HEK293 (cell line): ENCODE measurements around the gene OR1I1.

ENCODE experiments used
- BCL11A ChIP-seq: fragments of 450-650 bp; formaldehyde crosslinking; IDR thresholded peaks from 2 replicates; pipeline ENCODE4 v1.5.1; 2016; ENCODE audit warnings: low read depth, missing biosample characterization, missing genetic modification characterization
- GLIS2 ChIP-seq: fragments of 450-650 bp; formaldehyde crosslinking; IDR thresholded peaks from 2 replicates; pipeline ENCODE4 v1.5.1; 2016; ENCODE audit warnings: missing biosample characterization, missing genetic modification characterization
- HOXA7 ChIP-seq: sonication (generic); formaldehyde crosslinking; IDR thresholded peaks from 2 replicates; pipeline ENCODE4 v1.8.1; 2022; ENCODE audit warnings: missing genetic modification reagents, borderline replicate concordance
- HOXC10 ChIP-seq: sonication (generic); formaldehyde crosslinking; IDR thresholded peaks from 2 replicates; pipeline ENCODE4 v1.8.1; 2023; ENCODE audit warnings: mild to moderate bottlenecking, missing genetic modification reagents
- HOXD13 ChIP-seq: sonication (generic); formaldehyde crosslinking; IDR thresholded peaks from 2 replicates; pipeline ENCODE4 v1.8.0; 2022; ENCODE audit warnings: missing genetic modification reagents, borderline replicate concordance
- KLF17 ChIP-seq: fragments of 450-650 bp; formaldehyde crosslinking; IDR thresholded peaks from 2 replicates; pipeline ENCODE4 v1.5.1; 2016; ENCODE audit warnings: missing biosample characterization, missing genetic modification characterization
- KLF9 ChIP-seq: fragments of 450-650 bp; formaldehyde crosslinking; IDR thresholded peaks from 2 replicates; pipeline ENCODE4 v1.5.1; 2016; ENCODE audit warnings: missing biosample characterization, missing genetic modification characterization, low read depth
- MYNN ChIP-seq: fragments of 450-650 bp; formaldehyde crosslinking; IDR thresholded peaks from 2 replicates; pipeline ENCODE4 v1.5.1; 2016; ENCODE audit warnings: missing biosample characterization, missing genetic modification characterization, borderline replicate concordance
- PRDM6 ChIP-seq: fragments of 450-650 bp; formaldehyde crosslinking; IDR thresholded peaks from 2 replicates; pipeline ENCODE4 v1.5.1; 2017; ENCODE audit warnings: missing biosample characterization, missing genetic modification characterization
- SCRT1 ChIP-seq: fragments of 450-650 bp; formaldehyde crosslinking; IDR thresholded peaks from 2 replicates; pipeline ENCODE4 v1.5.1; 2016; ENCODE audit warnings: missing biosample characterization, missing genetic modification characterization, borderline replicate concordance
- SP2 ChIP-seq: fragments of 450-650 bp; formaldehyde crosslinking; IDR thresholded peaks from 2 replicates; pipeline ENCODE4 v1.5.1; 2016; ENCODE audit warnings: missing biosample characterization, missing genetic modification characterization
- ZBTB20 ChIP-seq: fragments of 450-650 bp; formaldehyde crosslinking; IDR thresholded peaks from 2 replicates; pipeline ENCODE4 v1.5.1; 2016; ENCODE audit warnings: missing biosample characterization, missing genetic modification characterization
- ZBTB21 ChIP-seq: fragments of 450-650 bp; formaldehyde crosslinking; IDR thresholded peaks from 2 replicates; pipeline ENCODE4 v1.5.1; 2017; ENCODE audit warnings: missing biosample characterization, missing genetic modification characterization
- ZBTB8A ChIP-seq: fragments of 450-650 bp; formaldehyde crosslinking; IDR thresholded peaks from 2 replicates; pipeline ENCODE4 v1.5.1; 2016; ENCODE audit warnings: missing biosample characterization, missing genetic modification characterization
- ZNF202 ChIP-seq: fragments of 450-650 bp; formaldehyde crosslinking; IDR thresholded peaks from 2 replicates; pipeline ENCODE4 v1.5.1; 2016; ENCODE audit warnings: missing biosample characterization, missing genetic modification characterization, borderline replicate concordance
- ZNF214 ChIP-seq: fragments of 450-650 bp; formaldehyde crosslinking; IDR thresholded peaks from 2 replicates; pipeline ENCODE4 v1.5.1; 2017; ENCODE audit warnings: missing biosample characterization, mild to moderate bottlenecking, missing genetic modification characterization, borderline replicate concordance
- ZNF341 ChIP-seq: fragments of 450-650 bp; formaldehyde crosslinking; IDR thresholded peaks from 2 replicates; pipeline ENCODE4; 2016; ENCODE audit warnings: low read depth, missing biosample characterization, missing genetic modification characterization
- ZNF350 ChIP-seq: fragments of 450-650 bp; formaldehyde crosslinking; IDR thresholded peaks from 2 replicates; pipeline ENCODE4 v1.5.0; 2017; ENCODE audit warnings: missing biosample characterization, mild to moderate bottlenecking, missing genetic modification characterization
- ZNF426 ChIP-seq: fragments of 450-650 bp; formaldehyde crosslinking; IDR thresholded peaks from 2 replicates; pipeline ENCODE4 v1.5.1; 2017; ENCODE audit warnings: missing biosample characterization, missing genetic modification characterization, mild to moderate bottlenecking, inconsistent platforms, moderate library complexity
- ZNF501 ChIP-seq: fragments of 450-650 bp; formaldehyde crosslinking; IDR thresholded peaks from 2 replicates; pipeline ENCODE4 v1.5.1; 2016; ENCODE audit warnings: missing biosample characterization, missing genetic modification characterization
- ZNF548 ChIP-seq: fragments of 450-650 bp; formaldehyde crosslinking; IDR thresholded peaks from 2 replicates; pipeline ENCODE4 v1.5.1; 2016; ENCODE audit warnings: missing biosample characterization, missing genetic modification characterization
- ZNF549 ChIP-seq: fragments of 450-650 bp; IDR thresholded peaks from 2 replicates; pipeline ENCODE4 v1.5.1; 2018; ENCODE audit warnings: missing biosample characterization, missing genetic modification characterization, mild to moderate bottlenecking, inconsistent platforms, moderate library complexity
- ZNF639 ChIP-seq: fragments of 450-650 bp; formaldehyde crosslinking; IDR thresholded peaks from 2 replicates; pipeline ENCODE4 v1.5.1; 2016; ENCODE audit warnings: missing biosample characterization, missing genetic modification characterization
- ZNF747 ChIP-seq: fragments of 450-650 bp; formaldehyde crosslinking; IDR thresholded peaks from 2 replicates; pipeline ENCODE4 v1.5.1; 2016; ENCODE audit warnings: missing biosample characterization, missing genetic modification characterization
- ZNF76 ChIP-seq: fragments of 450-650 bp; formaldehyde crosslinking; IDR thresholded peaks from 2 replicates; pipeline ENCODE4; 2016; ENCODE audit warnings: low read depth, missing biosample characterization, missing genetic modification characterization, borderline replicate concordance
- ZSCAN23 ChIP-seq: fragments of 450-650 bp; formaldehyde crosslinking; IDR thresholded peaks from 2 replicates; pipeline ENCODE4 v1.5.1; 2016; ENCODE audit warnings: missing biosample characterization, missing genetic modification characterization
- ZSCAN30 ChIP-seq: fragments of 450-650 bp; IDR thresholded peaks from 2 replicates; pipeline ENCODE4 v1.5.1; 2018; ENCODE audit warnings: missing biosample characterization, mild to moderate bottlenecking, missing genetic modification characterization, moderate library complexity
- TF ChIP-seq, protein P1 (sequence below): fragments of 450-650 bp; formaldehyde crosslinking; IDR thresholded peaks from 2 replicates; pipeline ENCODE4 v1.5.1; 2017; ENCODE audit warnings: missing biosample characterization, missing genetic modification characterization
- TF ChIP-seq, protein P2 (sequence below): fragments of 450-650 bp; formaldehyde crosslinking; IDR thresholded peaks from 2 replicates; pipeline ENCODE4 v1.5.1; 2017; ENCODE audit warnings: missing biosample characterization, missing genetic modification characterization
- TF ChIP-seq, protein P3 (sequence below): fragments of 450-650 bp; formaldehyde crosslinking; IDR thresholded peaks from 2 replicates; pipeline ENCODE4 v1.5.1; 2016; ENCODE audit warnings: missing biosample characterization, missing genetic modification characterization, low read depth

The OR1I1 gene

GRCh38 chr19:15125232-15126067, 43.4 kb downstream of the OR1I1 start (continued):
- TF ChIP-seq ZNF549 (tag by site-specific recombination) (no peak), GLIS2 (tag by site-specific recombination) (peak; percentile 92), KLF17 (tag by site-specific recombination) (peak; percentile 89; the same call in 1 of the 2 replicates), HOXC10 (no peak), HOXD13 (no peak), PRDM6 (no peak), ZNF639 (tag by site-specific recombination) (peak; percentile 76), ZSCAN30 (tag by site-specific recombination) (no peak), ZNF76 (tag by site-specific recombination) (peak; percentile 47; the same call in 1 of the 2 replicates), ZNF214 (tag by site-specific recombination) (no peak), MYNN (tag by site-specific recombination) (no peak), ZSCAN23 (tag by site-specific recombination) (0 out of 2 replicates have a peak, but pooled peaks have one; percentile 46), ZNF350 (no peak), SP2 (tag by site-specific recombination) (peak; percentile 89), SCRT1 (no peak), ZBTB21 (peak; percentile 85), ZNF747 (tag by site-specific recombination) (no peak), ZNF501 (no peak), ZNF426 (tag by site-specific recombination) (no peak), BCL11A (tag by site-specific recombination) (peak; percentile 87), ZNF548 (tag by site-specific recombination) (peak; percentile 50; the same call in 1 of the 2 replicates), ZNF341 (peak; percentile 57), ZNF202 (tag by site-specific recombination) (no peak), ZBTB20 (tag by site-specific recombination) (peak; percentile 93), ZBTB8A (tag by site-specific recombination) (peak; percentile 85), KLF9 (tag by site-specific recombination) (peak; percentile 95), HOXA7 (CRISPR knock-in tag) (no peak)
- TF ChIP-seq, protein P1, sequence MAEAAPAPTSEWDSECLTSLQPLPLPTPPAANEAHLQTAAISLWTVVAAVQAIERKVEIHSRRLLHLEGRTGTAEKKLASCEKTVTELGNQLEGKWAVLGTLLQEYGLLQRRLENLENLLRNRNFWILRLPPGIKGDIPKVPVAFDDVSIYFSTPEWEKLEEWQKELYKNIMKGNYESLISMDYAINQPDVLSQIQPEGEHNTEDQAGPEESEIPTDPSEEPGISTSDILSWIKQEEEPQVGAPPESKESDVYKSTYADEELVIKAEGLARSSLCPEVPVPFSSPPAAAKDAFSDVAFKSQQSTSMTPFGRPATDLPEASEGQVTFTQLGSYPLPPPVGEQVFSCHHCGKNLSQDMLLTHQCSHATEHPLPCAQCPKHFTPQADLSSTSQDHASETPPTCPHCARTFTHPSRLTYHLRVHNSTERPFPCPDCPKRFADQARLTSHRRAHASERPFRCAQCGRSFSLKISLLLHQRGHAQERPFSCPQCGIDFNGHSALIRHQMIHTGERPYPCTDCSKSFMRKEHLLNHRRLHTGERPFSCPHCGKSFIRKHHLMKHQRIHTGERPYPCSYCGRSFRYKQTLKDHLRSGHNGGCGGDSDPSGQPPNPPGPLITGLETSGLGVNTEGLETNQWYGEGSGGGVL (tag by site-specific recombination), result peak; percentile 83
- TF ChIP-seq, protein P2, sequence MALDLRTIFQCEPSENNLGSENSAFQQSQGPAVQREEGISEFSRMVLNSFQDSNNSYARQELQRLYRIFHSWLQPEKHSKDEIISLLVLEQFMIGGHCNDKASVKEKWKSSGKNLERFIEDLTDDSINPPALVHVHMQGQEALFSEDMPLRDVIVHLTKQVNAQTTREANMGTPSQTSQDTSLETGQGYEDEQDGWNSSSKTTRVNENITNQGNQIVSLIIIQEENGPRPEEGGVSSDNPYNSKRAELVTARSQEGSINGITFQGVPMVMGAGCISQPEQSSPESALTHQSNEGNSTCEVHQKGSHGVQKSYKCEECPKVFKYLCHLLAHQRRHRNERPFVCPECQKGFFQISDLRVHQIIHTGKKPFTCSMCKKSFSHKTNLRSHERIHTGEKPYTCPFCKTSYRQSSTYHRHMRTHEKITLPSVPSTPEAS (tag by site-specific recombination), result peak; percentile 30; the same call in 1 of the 2 replicates
- TF ChIP-seq, protein P3, sequence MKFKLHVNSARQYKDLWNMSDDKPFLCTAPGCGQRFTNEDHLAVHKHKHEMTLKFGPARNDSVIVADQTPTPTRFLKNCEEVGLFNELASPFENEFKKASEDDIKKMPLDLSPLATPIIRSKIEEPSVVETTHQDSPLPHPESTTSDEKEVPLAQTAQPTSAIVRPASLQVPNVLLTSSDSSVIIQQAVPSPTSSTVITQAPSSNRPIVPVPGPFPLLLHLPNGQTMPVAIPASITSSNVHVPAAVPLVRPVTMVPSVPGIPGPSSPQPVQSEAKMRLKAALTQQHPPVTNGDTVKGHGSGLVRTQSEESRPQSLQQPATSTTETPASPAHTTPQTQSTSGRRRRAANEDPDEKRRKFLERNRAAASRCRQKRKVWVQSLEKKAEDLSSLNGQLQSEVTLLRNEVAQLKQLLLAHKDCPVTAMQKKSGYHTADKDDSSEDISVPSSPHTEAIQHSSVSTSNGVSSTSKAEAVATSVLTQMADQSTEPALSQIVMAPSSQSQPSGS, result peak; percentile 92
